C4-2B (cell line): Measurements from ENCODE around the gene DHDDS.
A peak's percentile ranks its signal among the peaks of the same experiment; 100 is the strongest.

Experiments
- H3K27ac ChIP-seq: fragments of 450-650 bp; 2 replicates; pipeline ENCODE4 v1.5.1; 2017
- ZFX ChIP-seq: fragments of 450-650 bp; IDR thresholded peaks from 2 replicates; pipeline ENCODE4 v1.6.1; 2017
- TF ChIP-seq, protein P1 (sequence below): fragments of 450-650 bp; conservative IDR thresholded peaks from 2 replicates; pipeline ENCODE4 v1.5.1; 2017; ENCODE audit warnings: mild to moderate bottlenecking

Gene DHDDS

DNA sequence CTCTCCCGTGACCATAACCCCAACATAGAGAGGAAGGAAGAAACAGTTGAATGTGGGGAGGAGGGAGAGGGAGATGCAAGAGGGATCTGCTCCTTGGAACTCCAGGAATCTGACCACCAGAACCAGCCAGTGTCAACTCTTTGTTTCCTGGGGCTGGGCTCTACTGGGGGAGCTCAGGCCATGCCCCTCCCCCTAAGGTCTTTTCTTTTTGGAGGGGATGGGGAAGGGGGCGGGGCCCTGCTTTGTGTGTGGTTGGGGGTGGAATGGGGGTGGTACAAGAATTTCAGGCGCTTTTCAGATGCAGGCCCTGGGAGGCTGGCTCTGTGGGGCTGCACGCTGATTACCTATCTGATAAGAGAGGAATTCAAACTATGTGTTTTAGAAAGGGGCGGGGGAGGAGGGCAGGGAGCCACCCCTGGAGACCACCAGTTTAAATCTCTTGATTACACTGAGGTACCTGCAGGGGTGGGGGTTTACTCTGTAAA, 13.2 kb upstream of the DHDDS start:
- TF ChIP-seq, protein P1, sequence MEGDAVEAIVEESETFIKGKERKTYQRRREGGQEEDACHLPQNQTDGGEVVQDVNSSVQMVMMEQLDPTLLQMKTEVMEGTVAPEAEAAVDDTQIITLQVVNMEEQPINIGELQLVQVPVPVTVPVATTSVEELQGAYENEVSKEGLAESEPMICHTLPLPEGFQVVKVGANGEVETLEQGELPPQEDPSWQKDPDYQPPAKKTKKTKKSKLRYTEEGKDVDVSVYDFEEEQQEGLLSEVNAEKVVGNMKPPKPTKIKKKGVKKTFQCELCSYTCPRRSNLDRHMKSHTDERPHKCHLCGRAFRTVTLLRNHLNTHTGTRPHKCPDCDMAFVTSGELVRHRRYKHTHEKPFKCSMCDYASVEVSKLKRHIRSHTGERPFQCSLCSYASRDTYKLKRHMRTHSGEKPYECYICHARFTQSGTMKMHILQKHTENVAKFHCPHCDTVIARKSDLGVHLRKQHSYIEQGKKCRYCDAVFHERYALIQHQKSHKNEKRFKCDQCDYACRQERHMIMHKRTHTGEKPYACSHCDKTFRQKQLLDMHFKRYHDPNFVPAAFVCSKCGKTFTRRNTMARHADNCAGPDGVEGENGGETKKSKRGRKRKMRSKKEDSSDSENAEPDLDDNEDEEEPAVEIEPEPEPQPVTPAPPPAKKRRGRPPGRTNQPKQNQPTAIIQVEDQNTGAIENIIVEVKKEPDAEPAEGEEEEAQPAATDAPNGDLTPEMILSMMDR = no peak
- no peak overlapping the region for H3K27ac ChIP-seq

DNA sequence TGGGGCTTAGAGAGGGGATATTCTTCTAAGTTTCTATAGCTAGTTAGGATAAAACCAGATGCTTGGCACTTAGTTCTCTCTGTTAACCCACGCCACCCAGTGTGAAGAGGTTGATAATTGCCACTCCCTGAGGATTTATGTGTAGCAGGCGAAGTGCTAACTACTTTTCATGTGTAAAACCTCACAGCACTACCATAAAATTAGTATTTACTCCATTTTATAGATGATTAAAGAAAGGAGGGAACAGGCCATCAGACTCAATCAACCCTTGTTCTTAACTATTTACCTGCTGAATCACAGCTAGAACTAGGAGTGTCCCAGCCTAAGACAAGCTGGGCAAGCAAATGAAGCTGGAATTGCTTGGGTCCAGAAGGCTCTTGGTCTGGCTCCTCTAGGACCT, 12.6 kb upstream of the DHDDS start:
- TF ChIP-seq ZFX = no peak
- TF ChIP-seq, protein P1 = no peak
- H3K27ac ChIP-seq = no peak overlapping the region

DNA sequence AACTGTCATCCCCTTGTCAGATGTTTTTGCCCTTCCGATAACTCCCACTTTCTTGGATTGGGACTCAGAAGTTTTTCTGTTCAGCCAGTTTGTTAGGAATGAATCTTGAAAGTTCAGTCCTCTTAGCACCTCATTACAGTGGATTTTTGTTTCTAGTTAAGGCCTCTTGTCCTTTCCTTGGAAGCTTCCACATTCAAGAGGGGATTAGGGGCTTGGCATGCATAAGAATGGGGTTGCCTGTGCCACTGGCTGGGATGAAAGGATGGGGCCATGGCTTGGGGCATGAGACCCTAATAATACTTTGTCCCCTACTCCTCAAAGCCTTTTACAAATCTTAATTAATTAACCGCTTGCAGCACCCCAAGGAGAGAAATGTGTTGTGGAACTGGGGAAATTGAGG, 2.4 kb upstream of the DHDDS start:
- TF ChIP-seq ZFX = no peak
- TF ChIP-seq, protein P1 = no peak
- no peak overlapping the region for H3K27ac ChIP-seq

DNA sequence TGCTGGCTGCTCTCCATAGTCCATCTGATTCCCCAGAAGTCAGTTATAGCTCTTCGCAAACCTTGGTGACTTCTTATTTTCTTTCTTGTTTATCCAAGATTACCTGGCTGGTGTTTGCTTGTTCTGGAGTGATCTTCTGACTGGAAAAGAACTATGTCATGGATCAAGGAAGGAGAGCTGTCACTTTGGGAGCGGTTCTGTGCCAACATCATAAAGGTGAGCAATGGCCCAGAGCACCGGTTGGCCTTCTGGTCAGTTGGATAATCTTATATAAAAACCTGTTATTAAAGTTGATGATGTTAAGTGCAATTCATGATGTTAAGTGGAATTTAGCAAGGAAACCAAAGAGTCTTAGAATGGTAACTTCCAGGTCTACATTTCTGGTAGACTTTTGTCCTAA, 672 bp downstream of the DHDDS start:
- TF ChIP-seq, protein P1 = no peak
- TF ChIP-seq ZFX = no peak
- peak overlapping the region; percentile 71 for H3K27ac ChIP-seq

DNA sequence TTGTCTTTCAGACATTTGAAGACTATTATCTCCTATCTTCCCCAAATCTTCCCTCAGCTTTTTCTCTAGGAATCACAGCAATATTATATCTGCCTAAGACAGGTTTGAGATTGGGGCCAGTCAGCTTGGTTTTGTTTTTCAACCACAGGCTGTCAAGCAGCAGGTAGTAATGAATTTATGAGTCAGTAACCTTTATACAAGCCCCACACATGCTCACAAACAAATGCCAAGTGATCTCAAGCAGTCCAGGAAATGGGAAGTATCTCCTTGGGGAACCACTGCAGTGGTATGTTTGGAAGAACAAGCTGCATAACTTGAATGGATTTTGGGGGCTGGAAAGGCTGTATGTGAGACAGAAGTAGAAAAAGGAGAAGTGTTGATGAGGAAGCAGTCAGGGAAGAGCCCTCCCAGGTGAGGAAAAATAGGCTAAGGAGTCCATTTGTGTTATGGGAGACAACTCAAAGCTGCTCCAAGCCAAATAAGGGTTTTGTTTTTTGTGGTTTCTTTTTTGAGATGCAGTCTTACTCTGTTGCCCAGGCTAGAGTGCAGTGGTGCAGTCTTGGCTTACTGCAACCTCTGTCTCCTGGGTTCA, 2.1 kb downstream of the DHDDS start:
- H3K27ac ChIP-seq = no peak overlapping the region
- TF ChIP-seq, protein P1 = no peak
- no peak for TF ChIP-seq ZFX

DNA sequence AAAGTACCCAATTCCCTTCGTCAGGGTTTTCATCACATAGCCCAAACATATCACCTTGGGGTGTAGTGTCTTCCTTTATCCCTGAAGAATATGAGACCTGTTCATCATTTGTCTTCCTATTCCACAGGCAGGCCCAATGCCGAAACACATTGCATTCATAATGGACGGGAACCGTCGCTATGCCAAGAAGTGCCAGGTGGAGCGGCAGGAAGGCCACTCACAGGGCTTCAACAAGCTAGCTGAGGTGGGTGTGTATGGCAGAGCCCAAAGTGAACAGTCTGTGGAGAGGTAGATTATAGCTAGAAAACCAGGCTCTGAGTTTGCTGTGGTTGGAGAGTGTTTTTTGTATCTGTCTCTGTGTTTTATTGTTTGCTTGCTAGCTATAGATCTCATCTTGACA, 5.9 kb downstream of the DHDDS start:
- no peak for TF ChIP-seq ZFX
- TF ChIP-seq, protein P1 = no peak

DNA sequence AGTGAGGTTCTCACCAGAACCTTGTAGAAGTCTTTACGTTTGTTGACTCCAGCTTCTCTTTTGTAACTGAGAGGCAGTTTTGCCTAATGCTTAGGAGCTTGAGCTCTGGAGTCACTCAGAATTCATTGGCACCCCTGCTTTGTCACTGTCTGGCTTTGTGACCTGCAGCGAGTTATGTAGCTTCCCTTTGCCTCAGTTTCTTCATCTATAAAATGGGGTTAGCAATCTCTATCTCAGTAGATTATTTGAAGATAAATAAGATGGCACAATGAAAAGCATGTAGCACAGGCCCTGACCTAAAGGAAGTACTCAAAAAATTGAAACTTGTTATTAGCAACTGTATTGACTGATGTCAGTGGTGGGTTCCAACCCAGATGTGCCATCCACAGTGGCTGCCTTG, 8.1 kb downstream of the DHDDS start:
- no peak overlapping the region for H3K27ac ChIP-seq
- TF ChIP-seq, protein P1 = no peak
- TF ChIP-seq ZFX = no peak

More for the DNA sequence above, 5.9 kb downstream of the DHDDS start:
- no peak overlapping the region for H3K27ac ChIP-seq
